Activated CD4-positive, alpha-beta T cell treated with anti-CD3 and anti-CD28 coated beads, Interleukin-10, Interleukin-2, amounts not matched to agents 100 ng/mL and 50 ng/mL, durations not matched to agents 16 hours and 8 hours (primary cell): Measurements from ENCODE around the gene SH3PXD2A.
A peak's percentile ranks its signal among the peaks of the same experiment; 100 is the strongest.
"Not testable (repeated sequence)": the region's sequence is repeated elsewhere in the genome, so short reads cannot be mapped to it uniquely, and the experiment has no call there.

Source experiments
- DNase-seq: peaks from one replicate; pipeline ENCODE4 v3.0.0-alpha.2; 2020

Gene SH3PXD2A

GRCh38 chr10:103833731-103834365 is 21.5 kb downstream of the SH3PXD2A start:
- DNase-seq, result no peak

GRCh38 chr10:103832806-103833205 is 22.6 kb downstream of the SH3PXD2A start:
- no peak for DNase-seq

- DNase-seq, result no peak
These were observed 25.4 kb downstream of the SH3PXD2A start for GRCh38 chr10:103829838-103830465.

GRCh38 chr10:103829278-103829677 is 26.1 kb downstream of the SH3PXD2A start:
- no peak for DNase-seq

GRCh38 chr10:103828587-103829197 is 26.7 kb downstream of the SH3PXD2A start:
- no peak for DNase-seq

- DNase-seq, result no peak
These were observed 27.3 kb downstream of the SH3PXD2A start for GRCh38 chr10:103828107-103828506.

GRCh38 chr10:103826885-103827284 is 28.5 kb downstream of the SH3PXD2A start:
- no peak for DNase-seq

- DNase-seq, result no peak
These were observed 31.1 kb downstream of the SH3PXD2A start for GRCh38 chr10:103824281-103824680.

- DNase-seq, result no peak
These were observed 31.6 kb downstream of the SH3PXD2A start for GRCh38 chr10:103823706-103824272.

- no peak for DNase-seq
These were observed 32.6 kb downstream of the SH3PXD2A start for GRCh38 chr10:103822800-103823199.

GRCh38 chr10:103822107-103822716 is 33.2 kb downstream of the SH3PXD2A start:
- DNase-seq, result no peak

GRCh38 chr10:103820101-103821062 is 35.0 kb downstream of the SH3PXD2A start:
- no peak for DNase-seq

- DNase-seq, result no peak
These were observed 35.9 kb downstream of the SH3PXD2A start for GRCh38 chr10:103819493-103819892.

GRCh38 chr10:103818765-103819374 is 36.5 kb downstream of the SH3PXD2A start:
- DNase-seq, result no peak

- DNase-seq, result no peak
These were observed 37.3 kb downstream of the SH3PXD2A start for GRCh38 chr10:103818105-103818504.

- peak; percentile 19 for DNase-seq
These were observed 38.9 kb downstream of the SH3PXD2A start for GRCh38 chr10:103816431-103816830.

- DNase-seq, result no peak
These were observed 40.6 kb downstream of the SH3PXD2A start for GRCh38 chr10:103814626-103815370.

- no peak for DNase-seq
These were observed 41.3 kb downstream of the SH3PXD2A start for GRCh38 chr10:103814105-103814504.

- DNase-seq, result not testable (repeated sequence)
These were observed 42.1 kb downstream of the SH3PXD2A start for GRCh38 chr10:103813312-103813711.

GRCh38 chr10:103812432-103812831 is 42.9 kb downstream of the SH3PXD2A start:
- no peak for DNase-seq

- no peak for DNase-seq
These were observed 43.4 kb downstream of the SH3PXD2A start for GRCh38 chr10:103812004-103812403.
